IMR-90 (cell line): Measurements from ENCODE around the gene NPFFR1. TPM values are rescaled to one million over a fixed set of nuclear protein-coding genes. Genes with fewer than 3 reads are reported as not detected.

Source experiments
- ATAC-seq: fragments of 200-7000 bp; cut with Tn5 transposase; 2 replicates; pipeline ENCODE4 v1.9.1; 2020; ENCODE audit warnings: low read depth, mild to moderate bottlenecking, moderate library complexity
- Bru-seq: library from RNA; stranded (reverse); fragments of 400-500 nt; gene quantifications from one replicate; lab custom pipeline; 2021; lab: Mats Ljungman, UMichigan
- BruChase-seq, 2 experiments: library from RNA; stranded (reverse); fragments of 400-500 nt; gene quantifications; one replicate each; lab custom pipeline; 2021; lab: Mats Ljungman, UMichigan
- BruUV-seq: library from RNA; stranded (reverse); fragments of 400-500 nt; replicated peaks from 2 replicates; lab custom pipeline; 2021; lab: Mats Ljungman, UMichigan
- CTCF ChIA-PET: fragments of 300-600 bp; formaldehyde crosslinking; extraction: SDS; loops from one replicate; lab custom pipeline; 2021; ENCODE audit warnings: antibody characterized with exemption; lab: Yijun Ruan, JAX
- POLR2A ChIA-PET: fragments of 300-600 bp; sonication (Branson Sonifier 250); formaldehyde crosslinking; loops from one replicate; lab custom pipeline; 2022; ENCODE audit warnings: antibody characterized with exemption; ENCODE audit not compliant: unreplicated experiment; lab: Charles Lee
- DNase-seq: peaks from one replicate; pipeline ENCODE4 v3.0.0; 2013
- H2AFZ ChIP-seq: replicated peaks from 2 replicates; pipeline ENCODE3; 2013; ENCODE audit warnings: low read length, mild to moderate bottlenecking; ENCODE audit not compliant: poor library complexity
- H2AK5ac ChIP-seq: 2 replicates; pipeline ENCODE4 v1.6.1; 2013; ENCODE audit warnings: low read depth, low read length, inconsistent platforms
- H2AK9ac ChIP-seq: replicated peaks from 2 replicates; pipeline ENCODE3; 2013; ENCODE audit warnings: mild to moderate bottlenecking, low read depth, low read length, moderate library complexity; ENCODE audit not compliant: poor library complexity
- H2BK120ac ChIP-seq: 2 replicates; pipeline ENCODE4 v1.6.1; 2013; ENCODE audit warnings: low read depth, low read length, inconsistent platforms
- H2BK15ac ChIP-seq: 3 replicates; pipeline ENCODE4 v1.6.1; 2013; ENCODE audit warnings: low read depth, low read length, inconsistent platforms
- H2BK20ac ChIP-seq: 2 replicates; pipeline ENCODE4 v1.6.1; 2013; ENCODE audit warnings: low read depth, mild to moderate bottlenecking, inconsistent platforms, low read length, moderate library complexity
- H2BK5ac ChIP-seq: 2 replicates; pipeline ENCODE4 v1.6.1; 2013; ENCODE audit warnings: mild to moderate bottlenecking, low read depth, low read length, inconsistent platforms; ENCODE audit not compliant: poor library complexity, severe bottlenecking
- H3K14ac ChIP-seq: replicated peaks from 2 replicates; pipeline ENCODE4 v1.6.1; 2013; ENCODE audit warnings: low read depth, low read length, inconsistent platforms
- H3K18ac ChIP-seq: 2 replicates; pipeline ENCODE4 v1.6.1; 2013; ENCODE audit warnings: low read depth, low read length, control low read depth
- H3K23ac ChIP-seq: 2 replicates; pipeline ENCODE4 v1.6.1; 2013; ENCODE audit warnings: low read depth, low read length, inconsistent platforms
- H3K27ac ChIP-seq: 2 replicates; pipeline ENCODE4 v1.5.1; 2013; ENCODE audit warnings: mild to moderate bottlenecking, control low read depth, low read length; ENCODE audit not compliant: insufficient read depth
- H3K27me3 ChIP-seq: 2 replicates; pipeline ENCODE4 v1.6.1; 2013; ENCODE audit warnings: low read length; ENCODE audit not compliant: control insufficient read depth, insufficient read depth
- H3K36me3 ChIP-seq: 2 replicates; pipeline ENCODE4 v1.6.1; 2013; ENCODE audit warnings: low read length, mixed read lengths; ENCODE audit not compliant: control insufficient read depth, insufficient read depth
- H3K4ac ChIP-seq: 2 replicates; pipeline ENCODE4 v1.6.1; 2013; ENCODE audit warnings: low read depth, low read length, inconsistent platforms
- H3K4me1 ChIP-seq: 2 replicates; pipeline ENCODE4 v1.6.1; 2013; ENCODE audit warnings: low read length, mixed read lengths; ENCODE audit not compliant: control insufficient read depth, insufficient read depth
- H3K4me2 ChIP-seq: 2 replicates; pipeline ENCODE4 v1.6.1; 2013; ENCODE audit warnings: low read depth, mild to moderate bottlenecking, control low read depth, low read length, moderate library complexity
- H3K4me3 ChIP-seq: 2 replicates; pipeline ENCODE4 v1.5.1; 2013; ENCODE audit warnings: low read depth, mild to moderate bottlenecking, control low read depth, low read length, moderate library complexity; ENCODE audit not compliant: insufficient read depth
- H3K56ac ChIP-seq: 2 replicates; pipeline ENCODE4 v1.6.1; 2013; ENCODE audit warnings: low read length, inconsistent platforms; ENCODE audit not compliant: insufficient read depth; ENCODE audit errors: extremely low read depth
- H3K79me1 ChIP-seq, 2 experiments: 2 replicates each; pipeline ENCODE4 v1.6.1; 2013; ENCODE audit warnings: low read length in 2 of 2, inconsistent platforms in 1 of 2, low read depth in 1 of 2
- H3K9ac ChIP-seq: 2 replicates; pipeline ENCODE4 v1.6.1; 2013; ENCODE audit warnings: low read depth, low read length, control low read depth
- H3K9me1 ChIP-seq: 2 replicates; pipeline ENCODE4 v1.6.1; 2013; ENCODE audit warnings: low read length, inconsistent platforms; ENCODE audit not compliant: insufficient read depth
- H3K9me3 ChIP-seq: 2 replicates; pipeline ENCODE4 v1.6.1; 2013; ENCODE audit warnings: low read length; ENCODE audit not compliant: control insufficient read depth, insufficient read depth
- H4K20me1 ChIP-seq: 2 replicates; pipeline ENCODE4 v1.6.1; 2013; ENCODE audit warnings: low read length, inconsistent platforms; ENCODE audit not compliant: insufficient read depth
- H4K5ac ChIP-seq: 2 replicates; pipeline ENCODE4 v1.6.1; 2013; ENCODE audit warnings: mild to moderate bottlenecking, low read depth, low read length, control low read depth
- H4K8ac ChIP-seq, 2 experiments: 2 replicates each; pipeline ENCODE4 v1.6.1; 2013; ENCODE audit warnings: low read depth in 2 of 2, low read length in 2 of 2, control low read depth in 1 of 2, inconsistent platforms in 1 of 2
- H4K91ac ChIP-seq: 2 replicates; pipeline ENCODE4 v1.6.1; 2013; ENCODE audit warnings: low read depth, low read length, inconsistent platforms; ENCODE audit not compliant: insufficient read depth
- BHLHE40 ChIP-seq: fragments of 150-350 bp; IDR thresholded peaks from 2 replicates; pipeline ENCODE4 v1.6.1; 2016; ENCODE audit warnings: mild to moderate bottlenecking, low read depth, low read length
- CEBPB ChIP-seq: IDR thresholded peaks from 2 replicates; pipeline ENCODE4 v1.6.1; 2012; ENCODE audit warnings: low read depth, low read length, improper control_type of control experiment
- CHD1 ChIP-seq: IDR thresholded peaks from 2 replicates; pipeline ENCODE4 v1.6.1; 2012; ENCODE audit warnings: low read depth, low read length, improper control_type of control experiment
- FOS ChIP-seq: fragments of 150-350 bp; IDR thresholded peaks from 2 replicates; pipeline ENCODE4 v1.6.1; 2016; ENCODE audit warnings: low read depth, low read length
- MAZ ChIP-seq: IDR thresholded peaks from 2 replicates; pipeline ENCODE4 v1.6.1; 2012; ENCODE audit warnings: low read depth, mild to moderate bottlenecking, low read length, improper control_type of control experiment, moderate library complexity, borderline replicate concordance
- MXI1 ChIP-seq: IDR thresholded peaks from 2 replicates; pipeline ENCODE4 v1.6.1; 2012; ENCODE audit warnings: low read depth, mild to moderate bottlenecking, low read length, moderate library complexity, borderline replicate concordance
- POLR2A ChIP-seq: IDR thresholded peaks from 2 replicates; pipeline ENCODE4 v1.6.1; 2012; ENCODE audit warnings: mild to moderate bottlenecking, low read depth, low read length
- RCOR1 ChIP-seq: IDR thresholded peaks from 2 replicates; pipeline ENCODE4 v1.6.1; 2012; ENCODE audit warnings: mild to moderate bottlenecking, low read length, improper control_type of control experiment; ENCODE audit not compliant: insufficient replicate concordance
- SMC3 ChIP-seq: fragments of 150-350 bp; IDR thresholded peaks from 2 replicates; pipeline ENCODE4 v1.6.1; 2016; ENCODE audit warnings: low read depth, mild to moderate bottlenecking, antibody characterized with exemption, low read length, moderate library complexity
- WGBS, 2 experiments: methylation state at CpG; one replicate each; pipeline versions ENCODE4 v1.1.5 to v1.1.7; 2013; ENCODE audit warnings: missing lambda C conversion rate in 2 of 2; ENCODE audit not compliant: insufficient read length in 1 of 2; ENCODE audit errors: extremely low coverage in 2 of 2; 5-methylcytosine and 5-hydroxymethylcytosine counted together
- dilution Hi-C: fragments of 300-500 bp; cut with HindIII; formaldehyde crosslinking; loops from one replicate; pipeline ENCODE4 v1.14.3; 2018; ENCODE audit warnings: low sequenced_read_pairs; ENCODE audit not compliant: unreplicated experiment
- in situ Hi-C: fragments of 300-500 bp; cut with MboI; formaldehyde crosslinking; loops from 3 replicates; pipeline ENCODE4 v1.14.3; 2019; ENCODE audit warnings: low sequenced_read_pairs, inconsistent platforms, mixed read lengths
- intact Hi-C: fragments of 100-400 bp; cut with micrococcal nuclease; formaldehyde crosslinking; loops from 2 replicates; pipeline ENCODE4 v1.10.0; 2022
- long read RNA-seq: library from polyadenylated mRNA; unstranded; transcript quantifications from one replicate; pipeline ENCODE4 v2.0.0, GENCODE V29; 2021; ENCODE audit not compliant: unreplicated experiment
- polyA plus RNA-seq, 3 experiments: library from polyadenylated mRNA; depleted of rRNA; stranded (reverse); fragments of >200 nt; gene quantifications; 2 replicates each; pipeline ENCODE4 v1.2.3, GENCODE V29; 2012; ENCODE audit warnings: low replicate concordance in 1 of 3
- total RNA-seq: library from RNA; depleted of rRNA; stranded (reverse); fragments of >200 nt; gene quantifications from 2 replicates; pipeline ENCODE4 v1.2.3, GENCODE V29; 2012; rRNA removed
- TF ChIP-seq, protein P1 (sequence below): fragments of 150-350 bp; IDR thresholded peaks from 2 replicates; pipeline ENCODE4 v1.6.1; 2017; ENCODE audit warnings: mild to moderate bottlenecking, antibody characterized with exemption, low read length, low read depth

Gene NPFFR1
- total RNA-seq (not detected in 2 replicates), polyA plus RNA-seq (2012; rRNA removed) (not detected in 2 replicates), Bru-seq, nascent RNA (percentile 7 among the genes with signal in this experiment), BruChase-seq, experiment 1, labeled RNA remaining after a 6-hour chase (percentile 11 among the genes with signal in this experiment), BruChase-seq, experiment 2, labeled RNA remaining after a 2-hour chase (percentile 8 among the genes with signal in this experiment)
- polyA plus RNA-seq (2012; cell fraction: cytosol; rRNA removed), result not detected in 2 replicates
- polyA plus RNA-seq (2012; cell fraction: nucleus; rRNA removed; ENCODE audit: low replicate concordance), result 0.01 TPM in 1 of 2 replicates, not detected in the other
- long read RNA-seq, result 0 reads

DNA sequence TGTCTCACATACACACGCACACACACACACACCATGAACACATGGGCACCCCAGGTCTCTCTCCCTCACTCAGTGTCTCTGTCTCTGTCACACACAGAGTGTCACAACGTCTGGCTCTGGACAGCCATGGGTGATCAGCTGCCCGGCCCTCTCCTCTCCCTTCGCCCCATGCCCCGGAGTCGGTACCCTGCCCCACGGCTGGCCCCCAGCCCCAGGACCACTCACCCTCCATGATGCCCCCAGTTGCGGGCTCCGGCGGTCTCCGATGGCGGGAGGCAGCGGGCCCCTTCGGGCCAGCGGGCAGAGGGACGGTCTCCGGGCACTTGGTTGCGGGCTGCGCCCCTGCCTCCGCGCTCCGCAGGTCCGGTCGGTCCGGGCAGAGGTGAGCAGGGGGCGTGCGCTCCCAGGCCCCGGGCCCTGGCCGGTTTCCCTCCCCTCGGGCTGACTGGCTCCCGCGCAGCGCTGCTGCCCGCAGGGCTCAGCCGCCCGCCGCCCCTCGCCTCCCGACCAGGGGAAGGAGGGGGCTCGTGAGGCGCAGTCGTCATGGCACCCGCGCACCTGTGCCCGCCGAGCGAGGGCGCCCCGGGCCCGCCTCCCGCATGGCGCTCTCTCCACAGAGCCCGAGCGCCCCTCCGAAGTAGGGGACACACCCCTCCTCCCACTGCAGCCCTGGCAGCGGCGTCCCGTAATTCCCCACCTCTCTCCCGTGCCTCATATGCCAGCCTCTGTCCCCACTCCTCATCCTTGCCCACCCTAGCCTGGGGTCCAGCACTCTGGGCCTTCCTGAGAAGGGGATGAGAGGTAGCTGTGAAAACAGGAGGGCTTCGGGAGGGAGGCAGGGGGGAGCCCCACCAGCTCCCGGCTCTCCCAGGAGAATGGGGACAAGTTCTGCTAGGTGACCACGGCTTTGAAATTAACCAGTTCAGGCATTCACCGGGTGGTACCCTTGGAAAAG is at the start of gene NPFFR1:
TSS of gene NPFFR1 (minus strand) at position 560 of the 955 bp plus-strand sequence. CDS start at position 232, 328 bp downstream.
- Histone ChIP-seq H2AFZ (no peak within 1 kb of the TSS), H2BK15ac (no peak within 1 kb of the TSS), H3K4ac (no peak within 1 kb of the TSS), H4K8ac (no peak within 1 kb of the TSS), H3K36me3 (no peaks in the 10 kb centered on the region), H2BK5ac (no peak within 1 kb of the TSS), H3K9me1 (no peaks in the 10 kb centered on the region), H4K20me1 (no peaks in the 10 kb centered on the region), H3K27me3 (peaks cover 63% of the 10 kb centered on the region), H3K79me1 (no peaks in the 10 kb centered on the region), H4K91ac (no peak within 1 kb of the TSS), H3K9ac (no peak within 1 kb of the TSS), H2BK120ac (no peak within 1 kb of the TSS), H3K4me3 (no peak within 1 kb of the TSS), H3K56ac (no peak within 1 kb of the TSS), H3K4me1 (no peaks in the 10 kb centered on the region), H2BK20ac (no peak within 1 kb of the TSS), H3K27ac (no peak within 1 kb of the TSS), H3K14ac (no peak within 1 kb of the TSS), H3K23ac (peak within 1 kb of the TSS; percentile 42; the same call in 1 of the 2 replicates), H2AK5ac (no peak within 1 kb of the TSS), H3K4me2 (peak within 1 kb of the TSS; percentile 16; the same call in 1 of the 2 replicates), H4K5ac (no peak within 1 kb of the TSS), H3K9me3 (peaks cover 2% of the 10 kb centered on the region), H3K18ac (no peak within 1 kb of the TSS), H2AK9ac (no peak within 1 kb of the TSS)
- intact Hi-C loops (no loop called here), in situ Hi-C loops (no loop called here), dilution Hi-C loops (no loop called here)
- no peak for DNase-seq
- ChIA-PET CTCF (no interaction called here), POLR2A (no interaction called here)
- ATAC-seq, result no peak; the same call in 1 of the 2 replicates
- 10% methylated on average over 22 of the region's 63 CpGs; no CpG with 5 or more reads in 1 of the 2 experiments for WGBS, 2 experiments
- TF ChIP-seq MXI1, result no peak
- no peak for TF ChIP-seq POLR2A
- no peak for TF ChIP-seq CEBPB
- no peak for TF ChIP-seq FOS
- TF ChIP-seq, protein P1, sequence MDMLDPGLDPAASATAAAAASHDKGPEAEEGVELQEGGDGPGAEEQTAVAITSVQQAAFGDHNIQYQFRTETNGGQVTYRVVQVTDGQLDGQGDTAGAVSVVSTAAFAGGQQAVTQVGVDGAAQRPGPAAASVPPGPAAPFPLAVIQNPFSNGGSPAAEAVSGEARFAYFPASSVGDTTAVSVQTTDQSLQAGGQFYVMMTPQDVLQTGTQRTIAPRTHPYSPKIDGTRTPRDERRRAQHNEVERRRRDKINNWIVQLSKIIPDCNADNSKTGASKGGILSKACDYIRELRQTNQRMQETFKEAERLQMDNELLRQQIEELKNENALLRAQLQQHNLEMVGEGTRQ, result no peak
- no peak for TF ChIP-seq BHLHE40
- no peak for TF ChIP-seq RCOR1
- TF ChIP-seq SMC3, result no peak
- TF ChIP-seq CHD1, result no peak
- no peak for TF ChIP-seq MAZ
- BruUV-seq, result no TSS peak
